Measurements from ENCODE around the gene NEURL3.

Gene NEURL3

DNA sequence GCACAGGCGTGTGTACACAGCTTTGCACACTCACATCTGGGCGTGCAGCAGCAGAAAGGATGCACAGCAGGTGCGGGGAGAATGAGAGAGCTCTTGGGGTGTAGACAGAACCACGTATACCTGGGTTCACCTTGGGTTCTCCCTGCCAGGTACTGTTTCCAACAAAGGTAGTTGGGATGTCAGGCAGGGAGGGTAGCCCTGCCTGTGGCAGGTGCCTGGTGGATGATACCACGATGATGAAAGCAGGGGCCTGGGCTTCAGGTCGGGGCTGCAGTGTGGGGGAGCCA lies 24.9 kb upstream of the NEURL3 start:
- H3K4me3 ChIP-seq (ENCODE audit: low read length), result no peak overlapping the region

DNA sequence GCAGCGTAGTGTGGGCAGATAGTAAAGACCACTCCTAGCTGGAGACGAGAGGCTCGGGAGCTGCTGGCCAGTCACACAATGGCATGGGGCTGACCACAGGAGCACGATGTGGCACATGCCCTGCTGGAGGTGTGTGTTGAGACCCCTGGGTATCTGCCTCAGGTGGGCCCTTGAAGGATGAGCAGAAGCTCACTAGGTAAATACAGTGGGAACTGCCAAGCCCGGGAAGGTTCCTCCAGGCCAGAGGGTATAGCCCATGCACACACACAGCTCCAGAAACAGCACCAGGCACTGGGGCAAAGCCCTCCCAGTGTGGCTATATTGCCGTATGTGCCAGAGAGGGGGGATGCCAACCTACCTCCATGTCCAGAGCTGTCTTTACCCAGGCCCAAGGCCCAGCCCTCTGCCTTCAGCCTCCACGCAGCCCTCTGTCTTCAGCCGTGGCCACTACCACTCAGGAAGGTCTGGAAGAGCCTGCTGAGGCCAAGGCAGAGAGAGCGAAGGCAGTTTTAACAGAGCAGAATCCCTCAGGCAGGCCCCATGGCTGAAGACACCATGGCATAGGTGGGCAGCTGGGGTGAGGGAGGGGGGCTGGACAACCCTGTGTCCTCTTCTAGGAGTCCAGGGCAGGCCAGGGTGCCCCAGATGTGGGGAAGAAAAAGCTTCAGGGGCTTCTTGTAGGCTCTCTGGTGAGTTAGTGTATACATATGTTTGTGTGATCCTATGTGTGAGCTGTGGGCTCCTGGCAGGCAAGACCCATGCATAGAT lies 24.4 kb upstream of the NEURL3 start:
- no peak for DNase-seq (ENCODE audit: low read depth)
- no peak overlapping the region for H3K4me3 ChIP-seq (ENCODE audit: low read length)
- TF ChIP-seq, protein P1, sequence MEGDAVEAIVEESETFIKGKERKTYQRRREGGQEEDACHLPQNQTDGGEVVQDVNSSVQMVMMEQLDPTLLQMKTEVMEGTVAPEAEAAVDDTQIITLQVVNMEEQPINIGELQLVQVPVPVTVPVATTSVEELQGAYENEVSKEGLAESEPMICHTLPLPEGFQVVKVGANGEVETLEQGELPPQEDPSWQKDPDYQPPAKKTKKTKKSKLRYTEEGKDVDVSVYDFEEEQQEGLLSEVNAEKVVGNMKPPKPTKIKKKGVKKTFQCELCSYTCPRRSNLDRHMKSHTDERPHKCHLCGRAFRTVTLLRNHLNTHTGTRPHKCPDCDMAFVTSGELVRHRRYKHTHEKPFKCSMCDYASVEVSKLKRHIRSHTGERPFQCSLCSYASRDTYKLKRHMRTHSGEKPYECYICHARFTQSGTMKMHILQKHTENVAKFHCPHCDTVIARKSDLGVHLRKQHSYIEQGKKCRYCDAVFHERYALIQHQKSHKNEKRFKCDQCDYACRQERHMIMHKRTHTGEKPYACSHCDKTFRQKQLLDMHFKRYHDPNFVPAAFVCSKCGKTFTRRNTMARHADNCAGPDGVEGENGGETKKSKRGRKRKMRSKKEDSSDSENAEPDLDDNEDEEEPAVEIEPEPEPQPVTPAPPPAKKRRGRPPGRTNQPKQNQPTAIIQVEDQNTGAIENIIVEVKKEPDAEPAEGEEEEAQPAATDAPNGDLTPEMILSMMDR (conservative IDR thresholded peaks at IDR 0.05; ENCODE audit: low read depth, low read length), result no peak

More for the DNA sequence above, 24.9 kb upstream of the NEURL3 start:
- DNase-seq (ENCODE audit: low read depth), result no peak
- TF ChIP-seq, protein P1 (conservative IDR thresholded peaks at IDR 0.05; ENCODE audit: low read depth, low read length), result no peak

DNA sequence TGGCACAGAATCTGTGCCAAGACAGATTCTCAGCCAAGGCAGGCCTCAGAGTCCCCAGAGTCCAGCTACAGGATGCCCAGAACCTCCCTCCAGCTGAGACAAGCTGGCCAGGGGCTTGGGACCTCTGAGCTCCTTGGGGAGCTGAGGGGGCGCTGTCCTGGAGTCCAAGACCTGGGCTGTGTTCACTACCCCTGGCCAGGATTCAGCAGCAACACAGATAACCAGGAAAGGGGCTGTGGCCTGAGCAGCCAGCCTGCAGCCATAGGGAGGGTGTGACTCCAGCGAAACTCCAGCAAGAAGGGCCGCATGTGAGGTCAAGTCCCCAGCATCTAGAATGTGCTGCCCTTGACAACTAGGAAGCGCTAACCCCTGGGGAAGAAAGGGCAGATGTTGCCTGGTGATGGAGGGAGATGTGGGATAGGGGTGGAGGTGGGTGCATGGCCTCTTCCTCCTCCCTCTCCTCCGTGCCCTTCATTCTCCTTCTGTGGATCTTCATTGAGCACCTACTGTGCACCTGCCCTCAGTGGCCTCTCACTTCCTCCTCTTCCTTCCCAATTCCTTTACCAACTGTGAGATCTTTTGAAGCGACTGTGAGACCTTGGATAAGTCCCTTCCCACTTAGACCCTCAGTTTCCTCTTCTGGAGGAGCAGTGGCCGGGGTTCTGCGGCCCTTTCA lies 23.7 kb upstream of the NEURL3 start:
- DNase-seq (ENCODE audit: low read depth), result no peak
- no peak overlapping the region for H3K4me3 ChIP-seq (ENCODE audit: low read length)
- TF ChIP-seq, protein P1 (conservative IDR thresholded peaks at IDR 0.05; ENCODE audit: low read depth, low read length), result no peak

DNA sequence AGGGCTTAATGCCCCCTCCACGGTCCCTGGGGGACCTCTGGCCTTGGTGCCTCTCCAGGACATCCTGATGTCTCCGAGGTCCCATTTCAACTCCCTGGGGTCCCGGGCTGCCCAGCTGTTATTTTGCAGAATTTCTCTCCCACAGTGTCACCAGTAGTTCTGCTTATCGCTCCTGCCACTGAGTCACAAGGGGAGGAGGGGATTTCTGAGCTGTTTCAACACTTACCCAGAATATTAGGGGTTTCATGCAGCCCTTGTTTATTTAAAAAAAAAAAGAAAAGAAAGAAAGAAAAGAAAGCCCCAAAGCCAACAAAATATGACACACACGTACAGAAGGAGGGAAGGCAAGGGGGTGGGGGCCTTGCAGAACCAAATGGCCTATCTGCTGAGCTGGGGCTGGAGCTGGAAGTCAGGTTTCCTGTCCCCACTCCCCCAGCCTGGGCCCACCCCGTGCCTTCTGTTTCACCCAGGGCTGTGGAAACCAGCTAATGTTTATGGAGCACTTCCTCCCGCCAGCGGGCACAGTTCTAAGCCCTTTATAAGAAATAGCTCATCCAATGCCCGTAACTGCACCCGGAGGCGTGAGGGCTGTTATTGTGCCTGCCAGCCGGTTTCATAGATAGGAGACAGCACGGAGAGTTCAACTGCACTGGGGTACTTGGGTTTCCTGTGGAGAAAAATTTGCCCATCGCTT lies 23.0 kb upstream of the NEURL3 start:
- peak overlapping the region; percentile 31 for H3K4me3 ChIP-seq (ENCODE audit: low read length)
- DNase-seq (ENCODE audit: low read depth), result no peak
- TF ChIP-seq, protein P1 (conservative IDR thresholded peaks at IDR 0.05; ENCODE audit: low read depth, low read length), result no peak

DNA sequence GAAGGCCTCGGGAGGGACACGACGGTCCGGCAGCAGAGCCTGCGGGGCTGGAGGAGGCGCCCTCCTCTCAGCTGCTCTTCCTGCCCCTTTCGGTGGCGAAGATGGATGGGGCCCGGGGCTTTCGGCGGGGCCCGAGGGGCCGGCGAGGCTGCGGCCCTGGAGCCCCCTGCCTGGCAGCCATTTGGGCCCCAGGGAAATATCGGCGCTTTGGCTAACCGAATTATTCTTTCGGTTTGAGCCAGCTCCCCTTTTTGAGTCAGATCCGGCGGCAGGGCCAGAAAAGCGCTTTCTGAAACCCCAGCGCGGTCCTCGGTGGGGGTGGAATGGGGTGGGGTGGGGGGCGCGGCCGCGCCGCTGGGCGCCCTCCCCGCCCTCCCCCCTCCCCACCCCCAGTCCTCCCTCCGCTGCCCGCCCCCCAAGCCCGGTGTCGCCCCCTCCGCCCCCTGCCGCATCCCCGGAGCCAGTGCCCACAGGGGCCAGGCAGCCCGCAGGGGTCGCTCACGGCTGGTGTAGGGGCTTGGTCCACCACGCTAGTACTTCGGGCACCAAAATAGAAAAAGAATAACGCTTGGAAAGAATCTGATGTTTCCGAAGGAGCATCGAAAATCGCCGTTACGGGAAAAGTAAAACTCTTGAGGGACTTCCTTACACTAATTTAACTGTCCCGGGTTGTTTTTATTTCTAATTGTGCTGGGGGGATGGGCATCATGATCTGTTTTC lies 22.3 kb upstream of the NEURL3 start:
- peak overlapping the region; percentile 33 for H3K4me3 ChIP-seq (ENCODE audit: low read length)
- DNase-seq (ENCODE audit: low read depth), result no peak
- TF ChIP-seq, protein P1 (conservative IDR thresholded peaks at IDR 0.05; ENCODE audit: low read depth, low read length), result peak; percentile 54

DNA sequence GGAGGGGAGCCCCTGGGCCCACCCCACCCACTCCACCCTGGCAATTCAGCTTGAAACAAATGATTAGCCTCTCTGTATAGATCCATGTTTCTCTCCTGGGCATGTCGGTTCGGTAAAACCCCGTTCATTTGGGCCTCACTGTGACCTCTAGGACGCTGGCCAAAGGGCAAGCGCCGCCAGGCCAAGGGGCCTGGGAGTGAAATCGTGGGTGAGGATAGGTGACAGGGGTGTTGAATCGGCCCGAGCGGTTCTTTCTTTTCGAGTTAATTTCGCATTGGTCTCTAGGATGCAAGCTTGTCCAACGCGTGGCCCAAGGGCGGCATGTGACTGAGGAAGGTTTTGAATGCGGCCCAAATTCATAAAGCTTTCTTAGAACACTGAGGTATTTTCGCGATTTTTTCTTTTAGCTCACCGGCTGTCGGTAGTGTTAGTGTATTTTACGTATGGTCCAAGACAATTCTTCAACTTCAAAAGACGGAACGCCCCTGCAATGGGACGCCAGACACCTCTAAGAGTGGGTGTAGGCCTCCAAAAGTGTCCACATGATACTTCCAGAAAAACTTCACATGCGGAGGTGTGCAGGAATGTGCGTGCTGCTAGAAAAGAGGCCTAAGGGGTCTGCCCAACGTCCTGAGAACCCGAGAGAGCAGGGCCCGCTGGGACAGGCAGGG lies 21.6 kb upstream of the NEURL3 start:
- peak overlapping the region; percentile 33 for H3K4me3 ChIP-seq (ENCODE audit: low read length)
- TF ChIP-seq, protein P1 (conservative IDR thresholded peaks at IDR 0.05; ENCODE audit: low read depth, low read length), result no peak
- DNase-seq (ENCODE audit: low read depth), result no peak
